GM20431 (cell line): ENCODE data around the gene CFAP119.

Source experiments
- in situ Hi-C: fragments of 300-500 bp; cut with MseI, MboI; formaldehyde crosslinking; loops from one replicate; pipeline ENCODE4 v1.15.0; 2020; ENCODE audit warnings: low sequenced_read_pairs; ENCODE audit not compliant: unreplicated experiment

Gene CFAP119

DNA sequence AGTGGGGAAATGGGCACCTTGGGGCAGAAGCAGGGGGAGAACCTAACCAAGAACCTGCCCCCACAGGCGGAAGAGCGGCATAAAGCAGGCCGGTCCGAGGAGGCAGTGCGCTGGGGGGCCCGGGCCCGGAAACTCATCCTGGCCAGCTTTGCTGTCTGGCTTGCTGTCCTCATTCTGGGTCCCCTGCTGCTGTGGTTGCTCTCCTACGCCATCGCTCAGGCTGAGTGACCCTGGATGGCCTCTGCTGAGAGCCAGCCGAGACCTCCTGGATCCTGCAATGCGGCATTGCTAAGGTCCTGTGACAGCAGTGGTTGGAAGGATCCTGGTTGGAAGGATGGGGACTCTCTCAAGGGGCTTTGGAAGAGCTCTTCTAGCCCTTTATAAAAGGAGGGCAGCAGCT lies 18.1 kb downstream of the CFAP119 start:
- in situ Hi-C loops = no loop called here

DNA sequence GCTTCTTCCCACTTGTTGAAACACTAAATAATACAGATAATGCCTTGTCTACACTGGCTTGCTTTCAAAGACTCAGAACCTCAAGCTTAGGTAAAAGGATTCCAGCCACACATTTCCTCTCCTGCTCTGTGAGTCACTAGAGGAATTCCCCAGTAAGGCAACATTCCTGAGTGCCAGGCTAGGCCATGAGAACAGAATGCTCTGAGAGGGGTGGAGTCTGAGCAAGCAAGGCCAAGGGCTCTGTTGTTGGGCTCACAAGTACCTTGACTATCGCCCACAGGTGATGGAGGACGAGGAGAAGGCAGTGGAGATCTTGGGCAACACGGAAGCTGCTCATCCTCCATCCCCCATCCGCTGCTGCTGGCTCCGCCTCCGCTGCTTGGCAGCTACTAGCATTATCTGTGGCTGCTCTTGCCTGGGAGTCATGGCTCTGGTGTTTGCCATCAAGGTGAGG lies 20.4 kb downstream of the CFAP119 start:
- in situ Hi-C loops = no loop called here

DNA sequence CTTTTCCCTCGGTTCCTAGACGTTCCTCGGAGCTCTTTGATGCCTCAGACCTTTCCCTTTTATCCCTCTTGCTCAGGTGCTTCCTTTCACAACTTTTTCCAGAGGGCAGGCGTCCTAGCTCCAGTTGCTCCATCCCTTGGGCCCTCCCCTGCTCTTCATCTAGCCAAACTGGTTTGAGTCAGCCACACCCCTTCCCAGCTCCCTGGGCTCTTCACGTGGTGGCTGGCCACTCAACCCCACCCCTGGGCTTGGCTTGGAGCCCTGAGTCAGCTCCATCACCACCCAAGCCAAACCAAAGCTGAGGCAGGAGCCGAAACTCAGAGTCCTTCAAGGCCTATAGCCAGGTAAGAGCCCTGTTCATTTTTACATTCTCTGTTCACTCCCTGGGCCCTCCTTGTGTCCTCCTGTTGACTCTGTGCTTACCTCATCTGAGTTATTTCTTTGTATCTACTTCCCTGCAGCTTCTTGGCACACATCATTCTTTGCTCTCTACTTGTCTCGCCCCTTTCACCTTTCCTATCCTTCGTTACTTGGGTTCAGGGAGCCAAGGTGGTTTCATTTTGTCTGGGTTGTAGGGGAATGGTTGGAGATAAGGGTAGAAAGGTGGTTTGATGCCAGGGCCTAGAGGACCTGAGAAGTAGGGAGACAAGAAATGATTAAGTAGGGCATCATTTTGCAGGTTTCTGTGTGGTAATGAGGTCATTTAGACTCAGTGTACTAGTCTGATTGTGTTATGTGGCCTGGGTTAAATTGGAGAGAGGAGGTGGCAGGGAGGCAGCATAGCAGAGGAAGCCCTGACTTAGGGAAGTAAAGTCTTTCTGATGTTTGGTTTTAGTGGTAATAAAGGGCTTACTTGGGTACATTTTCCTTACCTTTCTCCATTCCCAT lies 21.3 kb downstream of the CFAP119 start:
- in situ Hi-C loops = no loop called here

DNA sequence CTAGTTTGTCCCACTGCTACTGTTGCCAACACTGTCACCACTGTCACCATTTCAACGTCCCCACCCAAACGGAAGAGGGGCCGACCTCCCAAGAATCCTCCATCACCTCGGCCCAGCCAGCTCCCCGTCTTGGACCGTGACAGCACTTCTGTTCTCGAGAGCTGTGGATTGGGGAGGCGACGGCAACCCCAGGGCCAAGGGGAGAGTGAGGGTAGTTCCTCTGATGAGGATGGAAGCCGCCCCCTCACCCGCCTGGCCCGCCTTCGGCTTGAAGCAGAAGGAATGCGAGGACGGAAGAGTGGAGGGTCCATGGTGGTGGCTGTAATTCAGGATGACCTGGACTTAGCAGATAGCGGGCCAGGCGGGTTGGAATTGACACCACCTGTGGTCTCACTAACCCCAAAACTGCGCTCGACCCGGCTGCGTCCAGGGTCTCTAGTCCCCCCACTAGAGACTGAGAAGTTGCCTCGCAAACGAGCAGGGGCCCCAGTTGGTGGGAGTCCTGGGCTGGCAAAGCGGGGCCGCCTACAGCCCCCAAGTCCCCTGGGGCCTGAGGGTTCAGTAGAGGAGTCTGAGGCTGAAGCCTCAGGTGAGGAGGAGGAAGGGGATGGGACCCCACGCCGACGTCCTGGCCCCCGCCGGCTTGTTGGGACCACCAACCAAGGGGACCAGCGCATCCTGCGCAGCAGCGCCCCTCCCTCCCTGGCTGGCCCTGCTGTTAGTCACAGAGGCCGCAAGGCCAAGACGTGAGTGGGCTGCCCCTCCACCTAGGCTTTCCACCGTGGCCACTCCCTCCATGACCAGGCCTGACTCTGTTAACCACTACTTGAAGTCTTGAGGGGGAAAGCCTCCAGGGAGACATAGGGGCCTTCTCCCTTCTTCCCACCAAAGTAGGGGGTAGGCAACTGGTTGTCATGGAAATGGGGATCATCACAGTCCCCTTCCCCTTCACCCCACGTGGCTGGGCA lies 22.6 kb downstream of the CFAP119 start:
- in situ Hi-C loops = no loop called here

DNA sequence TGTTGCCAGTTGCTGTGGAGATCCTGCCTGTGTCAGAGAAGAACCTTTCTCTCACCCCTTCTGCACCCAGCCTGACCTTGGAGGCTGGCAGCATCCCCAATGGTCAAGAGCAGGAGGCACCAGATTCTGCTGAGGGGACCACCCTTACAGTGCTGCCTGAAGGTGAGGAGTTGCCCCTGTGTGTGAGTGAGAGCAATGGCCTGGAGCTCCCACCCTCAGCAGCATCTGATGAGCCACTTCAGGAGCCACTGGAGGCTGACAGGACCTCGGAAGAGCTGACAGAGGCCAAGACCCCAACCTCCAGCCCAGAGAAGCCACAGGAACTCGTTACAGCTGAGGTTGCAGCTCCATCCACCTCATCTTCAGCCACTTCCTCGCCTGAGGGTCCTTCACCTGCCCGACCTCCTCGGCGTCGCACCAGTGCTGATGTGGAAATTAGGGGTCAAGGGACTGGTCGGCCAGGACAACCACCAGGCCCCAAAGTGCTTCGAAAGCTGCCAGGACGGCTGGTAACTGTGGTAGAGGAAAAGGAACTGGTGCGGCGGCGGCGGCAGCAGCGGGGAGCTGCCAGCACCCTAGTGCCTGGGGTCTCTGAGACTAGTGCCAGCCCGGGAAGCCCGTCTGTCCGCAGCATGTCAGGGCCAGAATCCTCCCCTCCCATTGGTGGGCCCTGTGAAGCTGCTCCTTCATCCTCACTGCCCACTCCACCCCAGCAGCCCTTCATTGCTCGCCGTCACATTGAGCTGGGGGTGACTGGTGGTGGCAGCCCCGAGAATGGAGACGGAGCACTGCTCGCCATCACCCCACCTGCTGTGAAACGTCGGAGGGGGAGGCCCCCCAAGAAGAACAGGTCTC lies 23.8 kb downstream of the CFAP119 start:
- in situ Hi-C loops = no loop called here

DNA sequence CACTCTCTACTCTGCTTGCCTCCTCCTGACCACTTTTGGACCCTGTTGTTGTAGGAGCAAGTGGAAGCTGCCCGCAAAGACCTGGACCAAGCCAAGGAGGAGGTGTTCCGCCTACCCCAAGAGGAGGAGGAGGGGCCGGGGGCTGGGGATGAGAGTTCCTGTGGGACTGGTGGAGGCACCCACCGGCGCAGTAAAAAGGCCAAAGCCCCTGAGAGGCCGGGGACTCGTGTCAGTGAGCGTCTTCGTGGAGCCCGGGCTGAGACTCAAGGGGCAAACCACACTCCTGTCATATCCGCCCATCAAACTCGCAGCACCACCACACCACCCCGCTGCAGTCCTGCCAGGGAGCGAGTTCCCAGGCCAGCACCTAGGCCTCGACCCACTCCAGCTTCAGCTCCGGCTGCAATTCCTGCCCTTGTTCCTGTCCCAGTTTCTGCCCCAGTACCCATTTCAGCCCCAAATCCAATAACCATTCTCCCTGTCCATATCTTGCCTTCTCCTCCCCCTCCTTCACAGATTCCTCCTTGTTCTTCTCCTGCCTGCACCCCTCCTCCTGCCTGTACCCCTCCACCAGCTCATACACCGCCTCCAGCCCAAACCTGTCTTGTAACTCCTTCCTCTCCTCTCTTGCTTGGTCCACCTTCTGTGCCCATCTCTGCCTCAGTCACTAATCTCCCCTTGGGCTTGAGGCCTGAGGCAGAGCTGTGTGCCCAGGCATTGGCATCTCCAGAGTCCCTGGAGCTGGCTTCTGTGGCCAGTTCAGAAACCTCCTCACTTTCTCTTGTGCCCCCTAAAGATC lies 24.7 kb downstream of the CFAP119 start:
- in situ Hi-C loops = no loop called here

GRCh38 chr16:30731411-30731810 lies 30.5 kb downstream of the CFAP119 start:
- in situ Hi-C loops = no loop called here

- in situ Hi-C loops = no loop called here
Observed at GRCh38 chr16:30728899-30729672, 32.8 kb downstream of the CFAP119 start.

GRCh38 chr16:30728321-30728720 lies 33.5 kb downstream of the CFAP119 start:
- in situ Hi-C loops = no loop called here

GRCh38 chr16:30725418-30725792 lies 36.5 kb downstream of the CFAP119 start:
- in situ Hi-C loops = no loop called here

GRCh38 chr16:30724641-30725417 lies 37.0 kb downstream of the CFAP119 start:
- in situ Hi-C loops = no loop called here

GRCh38 chr16:30723725-30724355 lies 38.0 kb downstream of the CFAP119 start:
- in situ Hi-C loops = no loop called here

DNA sequence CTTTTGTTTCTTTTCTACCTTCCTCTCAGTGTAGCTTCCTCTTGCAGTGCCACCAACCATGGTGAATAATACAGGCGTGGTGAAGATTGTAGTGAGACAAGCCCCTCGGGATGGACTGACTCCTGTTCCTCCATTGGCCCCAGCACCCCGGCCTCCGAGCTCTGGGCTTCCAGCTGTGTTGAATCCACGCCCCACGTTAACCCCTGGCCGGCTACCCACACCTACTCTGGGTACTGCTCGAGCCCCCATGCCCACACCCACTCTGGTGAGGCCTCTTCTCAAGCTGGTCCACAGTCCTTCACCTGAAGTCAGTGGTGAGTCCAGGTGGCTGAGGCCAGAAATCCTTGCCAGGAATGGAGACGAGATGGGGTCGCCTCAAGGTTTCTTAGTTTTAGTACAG lies 38.9 kb downstream of the CFAP119 start:
- in situ Hi-C loops = no loop called here

GRCh38 chr16:30722443-30722842 lies 39.4 kb downstream of the CFAP119 start:
- in situ Hi-C loops = no loop called here

GRCh38 chr16:30721606-30722005 lies 40.3 kb downstream of the CFAP119 start:
- in situ Hi-C loops = no loop called here

DNA sequence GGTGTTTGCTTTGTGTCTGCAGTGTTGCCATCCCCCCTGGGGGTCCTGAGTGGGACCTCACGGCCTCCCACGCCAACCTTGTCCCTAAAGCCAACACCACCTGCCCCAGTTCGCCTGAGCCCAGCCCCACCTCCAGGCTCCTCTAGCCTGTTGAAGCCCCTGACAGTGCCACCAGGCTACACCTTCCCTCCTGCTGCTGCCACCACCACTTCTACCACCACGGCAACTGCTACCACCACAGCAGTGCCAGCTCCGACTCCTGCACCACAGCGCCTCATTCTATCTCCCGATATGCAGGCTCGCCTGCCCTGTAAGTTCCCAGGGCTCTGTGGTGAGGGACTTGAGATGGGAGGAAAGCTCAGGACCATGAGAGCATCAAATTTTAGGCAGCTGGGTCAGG lies 40.7 kb downstream of the CFAP119 start:
- in situ Hi-C loops = no loop called here

GRCh38 chr16:30720694-30721093 lies 41.2 kb downstream of the CFAP119 start:
- in situ Hi-C loops = no loop called here
